K562 (cell line): ENCODE data around the gene SVIP. TPM values are rescaled to one million over a fixed set of nuclear protein-coding genes. Genes with fewer than 3 reads are reported as not detected.

ENCODE experiments used
- ARID4B ChIP-seq: sonication (generic); formaldehyde crosslinking; IDR thresholded peaks from 2 replicates; pipeline ENCODE4 v1.8.0; 2022; ENCODE audit warnings: mild to moderate bottlenecking, missing genetic modification reagents
- DMBX1 ChIP-seq: fragments of 250-450 bp; sonication (Bioruptor Pico); IDR thresholded peaks from 2 replicates; pipeline ENCODE4 v1.8.0; 2022; ENCODE audit warnings: inconsistent platforms, mild to moderate bottlenecking, moderate library complexity, borderline replicate concordance
- E2F4 ChIP-seq: sonication (generic); formaldehyde crosslinking; IDR thresholded peaks from 2 replicates; pipeline ENCODE4 v1.8.0; 2022; ENCODE audit warnings: mild to moderate bottlenecking, low read depth, missing genetic modification reagents
- E4F1 ChIP-seq: fragments of 250-450 bp; sonication (Bioruptor Pico); IDR thresholded peaks from 2 replicates; pipeline ENCODE4 v1.5.0; 2021; ENCODE audit warnings: mild to moderate bottlenecking, borderline replicate concordance
- GABPA ChIP-seq: fragments of 200-800 bp; sonication (Bioruptor generic); conservative IDR thresholded peaks from 2 replicates; pipeline ENCODE4 v1.6.1; 2016; ENCODE audit warnings: low read depth, missing genetic modification characterization, missing compliant biosample characterization
- KDM4B ChIP-seq, 2 experiments: fragments of 450-650 bp in 1 of 2; sonication (generic) in 1 of 2; IDR thresholded peaks; 2 replicates each; pipeline ENCODE4 v1.6.1; 2016 to 2017; ENCODE audit warnings: borderline replicate concordance in 2 of 2, antibody characterized with exemption in 1 of 2, low read depth in 1 of 2, mild to moderate bottlenecking in 1 of 2
- MBD2 ChIP-seq: sonication (generic); IDR thresholded peaks from 2 replicates; pipeline ENCODE4 v1.6.1; 2016; ENCODE audit warnings: low read depth, borderline replicate concordance
- MCM5 ChIP-seq: fragments of 450-650 bp; IDR thresholded peaks from 2 replicates; pipeline ENCODE4 v1.6.1; 2016; ENCODE audit warnings: low read depth
- NFIC ChIP-seq: fragments of 450-650 bp; IDR thresholded peaks from 2 replicates; pipeline ENCODE4 v1.6.1; 2017; ENCODE audit warnings: mild to moderate bottlenecking, inconsistent platforms
- NR1H2 ChIP-seq: sonication (generic); formaldehyde crosslinking; IDR thresholded peaks from 2 replicates; pipeline ENCODE4 v1.4.0; 2020; ENCODE audit warnings: mild to moderate bottlenecking, missing genetic modification reagents
- SIN3B ChIP-seq: fragments of 450-650 bp; IDR thresholded peaks from 2 replicates; pipeline ENCODE4 v1.6.1; 2017; ENCODE audit warnings: low read depth, mild to moderate bottlenecking, moderate library complexity
- SMC3 ChIP-seq: conservative IDR thresholded peaks from 2 replicates; pipeline ENCODE4 v1.6.1; 2011; ENCODE audit warnings: low read depth, low read length, improper control_type of control experiment; ENCODE audit not compliant: insufficient read depth
- THAP7 ChIP-seq: fragments of 250-450 bp; sonication (Bioruptor Pico); IDR thresholded peaks from 2 replicates; pipeline ENCODE4 v1.5.0; 2021
- ZBTB12 ChIP-seq: fragments of 250-450 bp; sonication (Bioruptor Pico); IDR thresholded peaks from 2 replicates; pipeline ENCODE4 v1.4.0; 2020
- ZNF133 ChIP-seq: fragments of 250-450 bp; sonication (Bioruptor Pico); IDR thresholded peaks from 2 replicates; pipeline ENCODE4 v1.4.0; 2020; ENCODE audit warnings: mild to moderate bottlenecking
- ZNF384 ChIP-seq: IDR thresholded peaks from 2 replicates; pipeline ENCODE4 v1.6.1; 2012; ENCODE audit warnings: low read depth, low read length, improper control_type of control experiment
- ZNF785 ChIP-seq: fragments of 250-450 bp; sonication (Bioruptor Pico); IDR thresholded peaks from 2 replicates; pipeline ENCODE4 v1.4.0; 2020; ENCODE audit warnings: mild to moderate bottlenecking
- polyA plus RNA-seq, 8 experiments: library from polyadenylated mRNA; depleted of rRNA in 4 of 8; stranded (reverse) in 5 of 8; unstranded in 3 of 8; fragments of >200 nt; fragmentation: Nextera tagmentation in 2 of 8; fragmentation: Illumina TruSeq in 1 of 8; extraction: Ambion mirVana in 2 of 8; extraction: Trizol in 1 of 8; gene quantifications; 2 replicates each; pipeline versions ENCODE4 v1.2.1 to v1.2.3, GENCODE V29; 2011 to 2014; ENCODE audit warnings: inconsistent platforms in 1 of 8, missing spikeins in 1 of 8
- total RNA-seq, 7 experiments: library from RNA; depleted of rRNA in 6 of 7; stranded (reverse); fragments of >200 nt in 6 of 7; fragmentation: Illumina TruSeq in 2 of 7; extraction: Trizol in 2 of 7; gene quantifications; 2 replicates each; pipeline versions ENCODE4 v1.2.1 to v1.2.3, GENCODE V29; 2011 to 2021; ENCODE audit warnings: low replicate concordance in 1 of 7

The SVIP gene
- total and polyA plus RNA-seq, 9 of the 15 experiments (the other 6 are each of a cell fraction or from before 2014, with no cell fraction given) = 17.9 to 62.5 (median 47.5) TPM

GRCh38 chr11:22829231-22830081 is at the start of gene SVIP (continued):
- TF ChIP-seq GABPA (peak; percentile 78), MBD2 (0 out of 2 replicates have a peak, but pooled peaks have one; percentile 44), SIN3B (0 out of 2 replicates have a peak, but pooled peaks have one; percentile 20), THAP7 (no peak), SMC3 (0 out of 2 replicates have a peak, but pooled peaks have one; percentile 10), KDM4B (IDR thresholded peaks at IDR 0.05; ENCODE audit: borderline replicate concordance in 2 of 2, low read depth in 1 of 2) (peak in 1 of 2 experiments; percentile 22; a peak in 1 of 4 replicates), MCM5 (no peak), E4F1 (no peak), DMBX1 (CRISPR knock-in tag) (no peak; the same call in 1 of the 2 replicates), ARID4B (CRISPR knock-in tag) (peak; percentile 20; the same call in 1 of the 2 replicates), ZNF785 (CRISPR knock-in tag) (no peak), ZNF133 (no peak), ZBTB12 (no peak), NFIC (peak; percentile 93), NR1H2 (CRISPR knock-in tag) (no peak), ZNF384 (no peak), E2F4 (no peak)
